ENCODE data around the gene WNT7B. TPM values are rescaled to one million over a fixed set of nuclear protein-coding genes. Genes with fewer than 3 reads are reported as not detected.
"Not testable (repeated sequence)": the region's sequence is repeated elsewhere in the genome, so short reads cannot be mapped to it uniquely, and the experiment has no call there.

WNT7B gene
- total RNA-seq, 1 donor from 2014 or later = not detected

DNA sequence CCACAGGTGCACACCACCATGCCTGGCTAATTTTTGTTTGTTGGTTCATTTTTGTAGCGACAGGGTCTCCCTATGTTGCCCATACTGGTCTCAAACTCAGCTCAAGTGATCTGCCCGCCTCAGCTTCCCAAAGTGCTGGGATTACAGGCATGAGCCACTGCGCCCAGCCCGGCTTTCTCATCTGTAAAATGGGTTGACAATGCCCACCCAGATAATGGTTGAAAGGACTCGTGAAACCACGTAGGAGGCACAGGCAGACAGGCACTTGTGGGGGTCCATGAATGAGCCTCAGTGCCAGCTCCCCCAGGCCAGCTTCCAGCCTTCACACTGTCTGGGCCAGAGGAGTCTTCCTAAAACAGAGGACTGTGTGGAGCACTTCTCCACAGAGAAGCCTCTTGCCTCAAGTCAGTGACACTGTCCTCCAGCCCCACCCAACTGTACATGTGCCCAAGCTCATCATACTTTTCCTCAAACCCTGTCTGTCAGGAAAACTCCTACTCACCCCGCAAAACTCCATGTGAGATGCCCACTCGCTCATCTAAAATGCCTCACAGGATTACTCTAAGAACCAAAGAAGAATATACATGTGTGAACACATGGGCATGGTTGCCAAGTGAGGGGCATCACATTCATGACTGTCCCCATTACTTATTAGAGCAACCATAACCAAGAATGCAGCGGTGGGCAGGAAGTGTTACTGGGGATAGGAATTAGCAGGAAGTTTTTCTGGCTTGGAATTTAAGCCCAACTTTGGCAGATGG lies 32.1 kb upstream of the WNT7B start:
- intact Hi-C loops (cut with micrococcal nuclease) = no loop called here

DNA sequence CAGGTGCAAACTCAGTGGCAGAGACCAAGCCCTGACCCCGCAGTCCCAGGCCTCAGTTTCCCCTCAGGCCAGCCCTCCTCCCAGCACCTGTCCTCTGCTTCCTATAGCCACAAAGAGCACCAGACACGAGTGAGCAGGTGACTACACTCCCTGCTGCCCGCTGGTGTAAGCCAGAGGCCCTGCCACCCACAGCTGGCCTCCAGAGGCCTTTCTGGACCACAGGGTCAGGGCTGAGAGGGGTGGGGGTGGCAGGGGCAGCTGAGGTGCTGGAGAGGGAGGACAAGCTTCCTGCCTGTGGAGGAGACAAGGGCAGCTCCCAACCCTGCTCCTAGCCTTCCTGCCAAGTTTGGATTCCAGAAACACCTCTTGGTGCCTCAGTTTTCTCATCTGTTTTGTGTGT lies 31.3 kb upstream of the WNT7B start:
- intact Hi-C loops (cut with micrococcal nuclease) = no loop called here

DNA sequence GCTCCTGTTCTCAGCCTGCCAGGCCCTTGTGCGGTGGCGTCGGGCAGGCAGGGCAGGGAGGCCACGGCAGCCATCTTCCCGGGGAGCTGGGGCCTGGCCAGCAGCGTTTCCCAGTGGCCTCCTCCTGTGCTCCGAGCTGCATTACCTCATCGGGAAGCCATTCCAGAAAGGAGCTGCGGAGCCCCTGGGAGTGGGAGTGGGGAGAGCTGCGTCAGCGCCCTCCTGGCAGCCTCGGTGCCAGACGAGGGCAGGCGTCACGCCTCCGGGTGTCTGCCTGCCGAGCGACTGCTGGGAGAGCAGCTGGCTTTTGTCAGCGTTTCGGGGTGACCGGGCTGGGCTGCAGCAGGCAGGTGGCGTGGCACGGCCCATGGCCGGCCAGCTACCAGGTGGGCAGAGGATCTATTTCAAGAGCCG lies 30.9 kb upstream of the WNT7B start:
- intact Hi-C loops (cut with micrococcal nuclease) = no loop called here

DNA sequence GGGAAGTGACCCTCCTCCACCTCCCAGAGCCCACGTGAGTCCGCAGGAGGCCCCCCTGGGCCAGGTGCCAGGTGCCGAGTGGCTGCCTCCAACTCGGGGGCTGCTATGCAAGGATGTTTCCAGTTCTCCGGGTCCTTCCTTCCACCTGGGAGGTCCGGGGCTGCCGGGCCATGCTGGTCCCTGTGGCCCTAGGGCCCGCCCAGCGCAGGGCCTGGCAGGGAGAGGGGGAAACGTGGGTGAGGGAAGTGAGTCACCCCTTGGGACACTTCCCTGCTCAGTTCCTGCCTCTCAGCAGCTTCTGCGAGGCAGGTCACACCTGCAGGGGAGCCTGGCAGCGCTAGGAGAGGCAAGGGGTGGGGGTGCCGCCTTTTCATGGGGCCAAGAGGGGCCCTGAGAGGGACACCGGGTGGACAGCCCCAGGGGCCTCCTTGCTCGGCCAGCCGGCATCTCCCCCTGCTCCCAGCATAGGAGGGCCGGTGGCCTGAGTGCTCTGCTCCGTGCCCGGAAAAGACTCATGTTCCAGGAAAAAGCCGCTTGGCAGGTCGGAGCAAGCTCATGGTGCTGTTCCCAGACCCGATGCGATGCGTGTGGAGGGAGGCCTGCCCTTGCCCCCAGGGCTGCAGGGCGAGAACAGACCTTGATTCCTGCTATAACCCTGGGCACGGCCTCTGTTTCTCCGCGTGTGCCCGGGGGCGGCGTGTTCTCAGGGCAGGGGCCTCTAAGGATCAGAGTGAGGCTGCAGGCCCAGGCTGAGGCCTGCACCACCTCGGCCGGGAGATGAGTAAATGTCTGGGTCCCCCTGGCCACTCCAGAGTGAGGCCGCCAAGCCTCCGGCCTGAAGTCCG lies 30.3 kb upstream of the WNT7B start:
- intact Hi-C loops (cut with micrococcal nuclease) = no loop called here

DNA sequence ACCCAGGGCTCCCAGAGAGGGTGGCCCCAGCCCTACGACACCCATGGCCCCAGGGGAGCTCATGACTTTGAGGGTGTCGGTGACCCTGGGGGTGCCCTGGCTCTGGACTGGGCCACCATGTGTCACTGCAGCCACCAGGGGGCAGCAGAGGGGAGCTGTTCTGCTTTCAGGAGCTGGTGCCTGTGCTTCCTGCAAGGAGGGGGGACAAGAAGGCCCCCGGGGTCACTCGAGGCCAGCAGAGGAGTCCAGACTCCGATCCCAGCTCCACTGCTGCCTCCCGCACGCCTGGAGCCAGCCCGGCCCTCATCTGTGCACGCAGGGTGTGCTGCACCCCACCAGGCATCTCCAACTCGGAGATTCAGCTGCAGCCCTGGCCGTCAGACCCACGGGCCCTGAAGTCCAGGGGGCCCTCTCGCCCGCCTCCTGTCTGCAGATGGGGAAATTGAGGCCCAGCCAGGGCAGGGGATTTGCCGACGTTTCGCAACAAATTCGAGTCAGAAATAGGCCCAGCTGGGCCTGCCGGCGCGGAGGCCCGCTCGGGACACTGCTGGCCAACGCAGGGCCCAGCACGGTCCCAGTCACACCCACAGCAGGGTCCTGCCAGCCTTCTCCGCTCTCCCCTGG lies 29.5 kb upstream of the WNT7B start:
- intact Hi-C loops (cut with micrococcal nuclease) = loop anchor here (1.0 kb wide), 2 partner anchors 110 to 308 kb away; no protein-coding TSS in a partner anchor

DNA sequence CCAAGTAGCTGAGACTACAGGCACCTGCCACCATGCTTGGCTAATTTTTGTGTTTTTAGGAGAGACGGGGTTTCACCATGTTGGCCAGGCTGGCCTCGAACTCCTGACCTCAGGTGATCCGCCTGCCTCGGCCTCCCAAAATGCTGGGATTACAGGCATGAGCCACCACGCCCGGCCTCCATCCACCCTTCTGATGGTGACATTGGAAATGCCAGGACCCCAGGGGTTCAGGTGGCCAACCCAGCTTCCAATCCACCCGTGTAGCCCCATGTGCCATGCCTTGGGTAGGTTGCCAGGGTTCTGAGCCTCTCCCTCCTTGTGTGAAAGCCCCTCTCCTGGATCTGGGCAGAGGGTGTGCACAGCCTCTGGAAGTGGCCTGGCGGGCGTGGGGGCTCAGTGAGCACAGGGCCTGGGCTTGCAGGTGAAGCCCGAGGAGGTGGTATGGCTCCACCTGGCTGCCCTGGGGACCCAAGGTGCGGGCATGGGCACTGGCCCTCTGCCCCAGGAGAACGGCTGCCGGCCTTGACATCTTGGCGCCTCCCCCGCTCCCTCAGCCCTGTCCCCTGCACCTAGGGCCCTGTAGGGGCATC lies 28.2 kb upstream of the WNT7B start:
- intact Hi-C loops (cut with micrococcal nuclease) = not testable (repeated sequence)

DNA sequence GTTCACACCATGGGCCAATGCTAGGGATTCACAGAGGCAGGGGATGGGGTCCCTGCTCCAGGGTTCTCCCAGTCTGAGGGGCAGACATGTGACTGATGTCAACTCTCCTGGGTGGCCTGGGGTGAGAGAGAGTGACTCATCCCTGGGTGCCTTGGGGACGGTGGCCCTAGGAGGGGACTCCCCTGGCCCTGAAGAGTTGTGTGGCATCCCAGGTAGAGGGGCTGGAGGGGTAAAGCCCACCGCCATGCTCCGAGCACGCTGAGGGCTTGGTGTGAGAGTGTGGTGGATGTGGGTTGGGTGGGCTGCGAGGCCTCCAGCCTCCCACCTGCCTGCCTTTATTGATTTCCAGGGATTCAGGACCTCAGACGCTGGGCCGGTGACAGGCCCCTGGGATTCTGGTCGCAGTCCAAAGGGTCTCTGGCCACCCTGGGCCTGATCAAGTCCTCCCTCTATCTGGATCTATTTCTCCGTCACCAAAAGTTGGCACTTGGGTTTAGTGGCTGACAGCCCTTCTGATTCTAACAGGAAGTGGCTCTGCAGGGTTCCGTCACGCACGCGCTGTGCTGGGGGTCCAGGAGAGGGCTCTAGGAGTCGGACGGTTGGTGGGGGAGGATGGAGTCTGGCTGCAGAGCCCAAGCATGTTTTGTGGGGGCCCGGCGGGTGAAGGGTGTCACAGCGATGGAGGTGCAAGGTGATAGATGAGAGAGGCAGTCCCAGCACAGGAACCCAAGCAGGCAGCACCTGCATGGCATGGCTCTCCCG lies 27.3 kb upstream of the WNT7B start:
- intact Hi-C loops (cut with micrococcal nuclease) = no loop called here

DNA sequence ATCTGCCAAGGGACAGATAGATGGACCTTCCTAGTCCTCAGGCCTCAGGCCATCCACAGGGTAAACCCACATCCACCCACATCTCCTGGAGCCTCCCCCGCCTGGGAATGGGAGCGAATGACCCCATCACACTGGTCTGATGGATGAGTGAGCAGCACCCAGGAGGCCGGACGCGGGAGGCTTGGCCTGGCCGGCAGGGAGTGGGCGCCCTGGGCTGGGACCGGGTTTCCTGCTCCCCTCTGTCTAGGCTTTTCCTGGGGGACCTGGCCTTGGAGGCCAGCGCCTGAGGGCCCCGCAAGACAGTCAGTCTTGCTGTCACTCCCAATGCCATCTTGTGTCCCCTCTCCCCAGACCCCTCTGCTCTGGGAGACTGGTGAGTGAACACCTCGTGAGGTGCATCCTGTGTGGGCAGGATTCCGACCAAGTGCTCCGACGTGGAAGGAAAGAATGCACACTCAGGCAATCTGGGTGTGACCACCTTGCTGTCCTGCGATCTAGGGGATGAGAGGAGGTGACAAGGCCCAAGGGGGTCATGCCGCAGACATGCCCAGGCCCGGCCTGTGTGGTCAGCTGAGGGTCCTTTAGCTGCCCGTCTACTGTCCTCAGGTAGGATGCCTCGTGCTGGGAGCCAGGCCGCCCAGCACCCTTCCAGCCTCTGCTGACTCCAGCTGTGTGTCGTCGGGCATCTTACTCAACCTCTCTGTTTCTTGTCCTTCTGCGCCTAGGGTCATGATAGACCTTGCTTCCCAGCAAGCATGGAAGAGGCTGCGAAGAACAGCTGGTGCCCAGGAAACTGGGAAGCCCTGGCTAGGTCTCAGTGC lies 26.5 kb upstream of the WNT7B start:
- intact Hi-C loops (cut with micrococcal nuclease) = no loop called here

DNA sequence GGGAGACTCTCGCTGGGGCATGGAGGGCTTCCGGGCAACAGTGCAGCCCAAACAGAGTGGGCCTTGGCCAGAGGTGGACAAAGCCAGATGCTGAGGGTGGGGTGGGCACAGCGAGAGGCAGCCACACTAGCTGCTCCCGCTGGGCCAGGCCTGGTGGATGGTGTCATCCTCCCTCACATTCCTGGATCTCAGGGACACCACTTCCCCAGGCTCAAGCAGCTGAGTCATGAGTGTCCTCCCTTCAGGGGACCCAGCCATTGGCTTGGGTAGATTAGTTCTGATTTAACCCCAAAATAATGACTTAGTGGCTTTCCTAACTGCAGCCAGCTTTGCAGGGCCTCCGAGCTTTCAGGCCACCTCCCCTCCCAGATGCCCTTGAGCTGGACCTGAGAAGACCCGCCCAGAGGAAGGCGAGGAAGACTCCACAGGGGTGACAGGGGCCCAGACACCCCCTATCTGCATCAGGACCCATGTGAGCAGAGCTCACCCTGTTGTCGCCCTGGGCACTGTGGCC lies 25.9 kb upstream of the WNT7B start:
- intact Hi-C loops (cut with micrococcal nuclease) = no loop called here

DNA sequence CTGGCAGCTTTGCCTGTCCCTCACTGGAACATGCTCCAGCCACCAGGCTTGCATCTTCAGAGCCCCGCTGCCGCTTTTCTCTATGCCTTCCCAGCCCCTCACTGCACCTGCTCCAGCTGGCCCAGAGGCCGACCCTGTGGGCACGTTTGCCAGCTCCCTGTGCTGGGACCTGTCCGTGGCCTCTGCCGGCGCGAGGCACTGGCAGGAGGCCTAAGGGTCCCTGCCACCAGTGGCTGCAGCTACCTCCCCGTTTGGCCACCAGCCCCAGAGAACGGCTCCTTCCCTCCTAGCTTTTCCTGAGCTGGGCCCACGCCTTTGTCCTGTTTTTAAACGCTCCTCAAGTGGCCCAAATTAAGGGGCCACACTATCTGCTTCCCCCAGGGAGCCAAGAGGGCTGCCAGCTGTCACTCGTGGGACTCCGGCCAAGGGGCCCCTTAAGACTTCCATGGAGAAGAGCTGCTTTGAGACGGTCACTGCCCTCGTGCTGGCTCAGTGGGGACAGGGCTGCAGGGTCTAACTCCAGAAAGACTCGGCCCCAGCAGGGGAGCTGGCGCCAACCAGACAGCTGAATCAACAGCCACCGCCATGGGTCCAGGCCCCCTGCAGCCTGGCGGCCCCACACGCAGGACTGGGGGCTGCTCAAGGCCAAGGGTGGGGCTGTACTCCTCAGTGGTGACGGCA lies 24.6 kb upstream of the WNT7B start:
- intact Hi-C loops (cut with micrococcal nuclease) = no loop called here

DNA sequence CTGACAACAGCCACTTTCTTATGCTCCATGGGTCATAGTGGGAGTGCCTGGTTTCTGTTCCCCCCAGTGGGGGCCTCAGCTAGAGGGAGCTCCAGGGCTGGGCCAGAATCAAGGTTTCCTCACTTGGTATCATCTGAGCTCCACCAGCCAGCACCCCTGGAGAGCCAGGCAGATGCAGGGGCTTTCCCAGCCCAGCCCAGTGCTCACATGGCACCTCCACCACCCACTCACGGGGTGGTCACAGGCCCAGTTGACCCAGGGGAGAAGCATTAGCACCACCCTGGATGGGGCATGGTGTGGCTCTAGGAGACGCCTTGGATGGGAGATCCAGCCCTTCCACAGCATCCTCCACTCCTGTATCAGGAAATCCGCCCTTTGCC lies 24.1 kb upstream of the WNT7B start:
- intact Hi-C loops (cut with micrococcal nuclease) = no loop called here

DNA sequence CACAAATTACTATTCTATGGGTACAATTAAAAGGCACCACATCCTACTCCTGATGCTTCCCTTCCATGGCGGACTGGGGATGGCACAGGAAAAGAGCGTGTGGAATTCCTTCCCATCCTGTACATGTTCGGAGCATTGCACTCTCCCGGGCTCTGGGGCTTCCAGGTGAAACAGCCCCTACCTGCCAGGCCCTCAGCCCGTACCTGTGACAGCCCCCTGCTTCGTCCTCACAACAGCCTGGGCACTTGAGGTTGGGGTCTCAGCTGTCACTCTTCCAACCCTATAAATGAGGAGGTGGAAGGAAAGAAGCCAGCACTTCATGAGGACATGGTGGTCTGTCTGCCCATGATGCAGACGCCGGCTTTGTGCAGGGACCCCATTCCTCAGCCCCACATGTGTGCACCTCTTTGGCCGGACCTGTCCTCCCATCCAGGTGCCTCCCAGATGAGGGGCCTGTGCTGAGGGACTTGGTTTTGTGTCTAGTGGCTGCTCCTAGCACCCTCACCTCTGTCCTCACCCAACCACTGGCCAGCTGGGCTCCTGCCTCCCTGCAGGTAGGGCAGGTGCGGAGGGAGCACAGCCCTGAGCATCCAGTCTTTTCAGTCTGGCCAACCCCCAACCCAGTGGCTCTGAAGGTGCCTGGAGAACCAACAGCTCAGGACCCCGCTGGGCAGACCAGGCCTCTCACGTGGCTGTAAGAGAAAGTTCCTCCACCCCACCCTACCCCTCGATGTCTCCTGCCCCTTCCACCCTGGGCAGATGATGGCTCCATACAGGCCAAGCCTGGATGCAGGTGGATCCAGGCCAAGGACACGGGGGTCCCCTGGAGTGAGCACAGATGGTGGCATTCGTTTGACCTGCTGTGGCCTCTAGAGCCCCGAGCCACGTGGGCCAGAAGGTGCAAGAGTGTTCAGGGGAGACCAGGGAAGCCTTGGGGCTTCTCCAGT lies 23.4 kb upstream of the WNT7B start:
- intact Hi-C loops (cut with micrococcal nuclease) = no loop called here

DNA sequence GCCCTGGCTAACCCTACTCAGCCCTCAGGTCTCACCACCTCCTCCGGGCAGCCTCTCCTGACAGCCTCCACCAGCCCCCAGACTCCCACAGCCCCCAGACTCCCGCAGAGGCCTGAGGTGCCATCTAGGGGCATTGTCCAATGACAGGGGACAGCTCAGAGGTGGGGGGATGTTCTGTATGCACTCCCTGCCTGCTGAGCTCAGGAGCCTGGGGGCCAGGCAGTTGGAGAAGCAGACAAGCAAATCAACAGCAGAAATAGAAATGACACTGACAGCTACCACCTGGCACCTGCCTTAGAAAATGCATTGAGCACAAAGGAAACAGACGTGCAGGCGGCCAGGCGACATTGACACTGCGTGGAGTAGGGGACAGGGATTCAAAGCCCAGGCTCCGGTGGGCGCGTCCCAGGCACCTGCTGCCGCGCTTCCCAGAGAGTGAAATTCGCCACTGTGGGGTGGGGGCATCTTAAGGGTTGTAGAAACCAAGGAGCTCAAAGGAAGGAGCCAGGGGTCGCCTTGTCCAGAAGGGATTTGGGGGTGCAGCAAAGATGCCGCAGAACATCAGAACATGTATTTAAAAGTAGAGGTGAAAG lies 22.5 kb upstream of the WNT7B start:
- intact Hi-C loops (cut with micrococcal nuclease) = no loop called here

DNA sequence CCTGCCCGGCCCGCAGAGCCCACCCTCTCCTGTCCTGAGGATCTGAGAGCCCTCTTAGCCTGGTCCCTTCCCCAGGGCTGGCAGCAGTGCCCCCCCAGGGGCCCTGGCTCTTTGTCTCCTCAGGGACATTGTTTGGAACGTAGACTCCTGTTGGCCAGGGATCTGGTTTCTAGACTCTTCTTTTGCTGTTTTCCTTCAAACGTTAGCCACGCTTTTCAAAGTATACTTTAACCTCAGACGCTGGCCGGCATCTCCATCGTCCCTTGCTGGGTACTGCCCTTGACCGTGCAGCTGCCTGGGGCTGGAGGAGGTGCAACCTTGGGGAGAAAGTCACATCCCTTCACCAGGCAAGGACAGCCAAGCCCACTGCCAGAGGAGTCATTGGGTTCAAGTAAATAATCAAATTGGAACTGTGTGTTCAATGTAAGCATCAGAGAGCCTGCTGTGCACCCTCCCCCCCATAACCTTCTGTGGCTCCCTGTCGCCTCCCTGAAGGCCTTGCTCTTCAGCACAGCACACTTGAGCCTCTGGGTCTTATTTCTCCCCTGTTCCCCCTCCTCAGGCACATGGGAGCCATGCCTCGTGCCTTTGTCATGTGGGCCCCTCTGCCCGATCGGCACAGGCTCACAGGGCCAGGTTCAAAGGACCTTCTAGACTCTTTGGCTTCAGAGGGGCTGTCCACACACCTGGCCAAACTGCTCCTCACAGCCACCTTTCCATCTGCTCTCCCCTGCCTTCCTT lies 21.8 kb upstream of the WNT7B start:
- intact Hi-C loops (cut with micrococcal nuclease) = no loop called here

DNA sequence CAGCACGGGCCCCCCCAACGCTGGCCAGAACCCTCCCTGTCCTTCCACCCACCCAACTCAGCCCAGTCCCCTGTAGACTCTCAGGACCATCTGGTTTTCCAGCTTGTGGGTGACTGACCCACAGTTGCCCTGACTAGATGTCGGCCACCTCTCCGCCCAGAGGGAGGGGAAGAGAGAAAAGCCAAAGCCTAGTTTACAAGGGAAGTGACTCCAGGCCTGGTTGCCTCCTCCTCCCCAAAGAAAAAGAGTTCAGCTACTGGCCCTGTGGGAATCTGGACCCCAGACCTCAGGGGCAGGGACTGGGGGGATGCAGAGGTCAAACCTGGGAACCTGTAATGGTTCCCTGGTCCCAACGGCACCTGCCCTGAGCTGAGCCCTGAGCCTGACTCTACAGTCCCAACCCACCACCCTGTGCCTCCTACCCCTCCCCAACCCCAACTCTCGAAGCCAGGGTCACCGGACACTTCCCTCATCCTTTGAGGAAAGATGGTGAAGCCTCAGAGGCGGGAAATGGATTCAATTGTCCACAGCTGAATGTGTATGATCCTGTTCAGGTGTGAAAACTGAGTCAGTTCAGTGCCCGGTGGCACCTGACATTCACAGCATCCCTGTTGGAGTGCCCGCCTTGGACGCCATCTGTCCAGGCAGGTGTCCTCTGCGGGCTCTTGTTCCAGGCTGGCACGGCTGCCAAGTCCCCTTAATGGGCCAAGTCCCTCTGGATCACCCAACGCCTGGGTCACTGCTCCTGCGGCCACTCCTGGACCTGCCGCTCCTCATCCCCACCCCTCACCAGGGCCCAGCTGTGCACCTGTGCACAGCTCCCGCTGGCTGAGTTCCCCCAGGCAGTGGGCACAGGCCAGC lies 21.0 kb upstream of the WNT7B start:
- intact Hi-C loops (cut with micrococcal nuclease) = no loop called here

DNA sequence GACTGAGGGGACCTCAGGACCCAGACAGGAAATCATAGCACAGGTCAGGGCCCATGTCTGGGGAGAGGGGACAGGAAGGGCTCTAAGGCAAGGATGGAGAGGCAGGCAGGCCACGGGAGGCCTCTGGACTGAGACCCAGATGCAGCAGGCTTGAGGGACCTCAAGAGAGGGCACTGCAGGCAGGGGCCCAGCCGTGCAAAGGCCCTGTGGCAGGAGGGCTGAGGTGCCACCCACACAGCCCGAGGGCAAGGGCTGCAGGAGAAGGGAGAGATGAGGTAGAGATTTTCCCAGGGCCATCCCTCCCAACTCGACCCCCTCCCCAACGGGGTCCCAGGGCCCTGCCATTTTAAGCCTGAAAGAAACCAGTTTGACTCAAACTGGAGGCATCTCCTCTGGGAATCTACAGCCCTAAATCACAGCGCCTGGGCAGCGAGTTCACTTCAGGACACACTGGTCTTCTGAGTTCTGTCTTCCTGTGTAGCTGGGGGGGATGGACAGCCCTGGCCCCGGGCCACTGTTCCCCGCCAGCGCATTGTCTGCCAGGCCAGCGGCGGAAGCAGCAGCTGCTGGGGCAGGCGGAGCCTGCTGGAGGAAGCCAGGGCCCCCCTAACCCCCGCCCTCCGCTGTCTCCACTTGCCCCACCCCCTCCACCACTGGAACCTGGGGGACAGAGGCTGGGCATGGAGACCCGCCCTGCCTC lies 20.3 kb upstream of the WNT7B start:
- intact Hi-C loops (cut with micrococcal nuclease) = no loop called here
